ENCODE data around the gene AUNIP. TPM values are rescaled to one million over a fixed set of nuclear protein-coding genes. Genes with fewer than 3 reads are reported as not detected.

Gene AUNIP
- total and polyA plus RNA-seq, 2 of the 8 experiments (the other 6 are each of a cell fraction or from before 2014, with no cell fraction given): 18.6 to 23.2 TPM

- H4K91ac ChIP-seq (replicated peaks; ENCODE audit: insufficient read length, low read length): peak overlapping the region; percentile 15
- no peaks in the 10 kb centered on the region for H3K79me2 ChIP-seq (ENCODE audit: control insufficient read depth in 1 of 2, insufficient read depth in 2 of 2, low read length in 2 of 2)
- H3K4me1 ChIP-seq (replicated peaks in 1 of 4; ENCODE audit: control insufficient read depth in 3 of 4, insufficient read depth in 4 of 4, low read length in 3 of 4): peaks cover 4 to 18% (median 18%) of the 10 kb centered on the region in 4 experiments
- H4K5ac ChIP-seq (ENCODE audit: insufficient read length, low read depth, low read length): no peak overlapping the region
- H3K56ac ChIP-seq (replicated peaks; ENCODE audit: insufficient read length, low read depth, low read length): no peak overlapping the region
- ChIA-PET CTCF (ENCODE audit: partially characterized antibody) (interaction anchor here (1.2 to 4.2 kb wide), 3 partner anchors 14 to 282 kb away, joined by 3 to 28 read pairs (median 3); no protein-coding TSS in a partner anchor), POLR2A (ENCODE audit: partially characterized antibody) (no interaction called here)
- H2AFZ ChIP-seq (ENCODE audit: low read length): no peak overlapping the region
- H3K27me3 ChIP-seq (replicated peaks in 1 of 4; ENCODE audit: control insufficient read depth in 3 of 4, extremely low read depth in 1 of 4, insufficient read depth in 3 of 4, low read length in 3 of 4): no peaks in the 10 kb centered on the region; a peak in 1 of 7 replicates
- H4K8ac ChIP-seq (ENCODE audit: extremely low read depth, insufficient read depth, low read length): no peak overlapping the region
- H3K4me3 ChIP-seq (ENCODE audit: extremely low read depth in 1 of 4, insufficient read depth in 2 of 4, low read depth in 3 of 4, low read length in 4 of 4): no peak overlapping the region
- no peaks in the 10 kb centered on the region for H4K20me1 ChIP-seq (replicated peaks in 1 of 2; ENCODE audit: control insufficient read depth in 1 of 2, insufficient read depth in 2 of 2, low read length in 2 of 2)
- no peak overlapping the region for H2BK15ac ChIP-seq (ENCODE audit: low read length)
- no peak overlapping the region for H3K23ac ChIP-seq (ENCODE audit: insufficient read length)
- H3K18ac ChIP-seq (ENCODE audit: extremely low read depth, low read length): no peak overlapping the region
- H2BK12ac ChIP-seq (ENCODE audit: low read depth, low read length): no peak overlapping the region
- H2AK5ac ChIP-seq (ENCODE audit: low read depth, low read length): no peak overlapping the region
- DNase-seq (ENCODE audit: low read depth in 1 of 2, low spot score in 2 of 2): no peak
- H3K4ac ChIP-seq (replicated peaks; ENCODE audit: insufficient read length, low read depth, low read length): no peak overlapping the region
- no peak overlapping the region for H3K27ac ChIP-seq (ENCODE audit: low read depth, low read length)
- H3K9me3 ChIP-seq (ENCODE audit: insufficient read depth in 2 of 2, low read depth in 1 of 2, low read length in 1 of 2): no peaks in the 10 kb centered on the region
- FAIRE-seq: no peak
- H3K14ac ChIP-seq (ENCODE audit: insufficient read length): no peak overlapping the region
- no peak overlapping the region for H2BK5ac ChIP-seq (ENCODE audit: low read depth, low read length)
- H2BK120ac ChIP-seq (replicated peaks; ENCODE audit: low read depth, low read length): no peak overlapping the region
- 92% methylated on average over 9 of the region's 9 CpGs; no CpG with 5 or more reads in 1 of the 2 experiments for WGBS, 2 experiments (ENCODE audit: extremely low coverage in 1 of 2, insufficient coverage in 1 of 2, insufficient read length in 1 of 2, insufficient replicate concordance in 2 of 2, low coverage in 1 of 2, low lambda C conversion rate in 2 of 2, missing lambda C conversion rate in 1 of 2)
- H2BK20ac ChIP-seq (ENCODE audit: low read length): no peak overlapping the region
- H3K79me1 ChIP-seq (ENCODE audit: low read depth, low read length): no peaks in the 10 kb centered on the region
- H3K9ac ChIP-seq (replicated peaks in 1 of 4; ENCODE audit: extremely low read depth in 1 of 4, low read depth in 3 of 4, low read length in 3 of 4): no peak overlapping the region
- no peaks in the 10 kb centered on the region; a peak in 1 of 8 replicates for H3K36me3 ChIP-seq (ENCODE audit: control insufficient read depth in 2 of 4, insufficient read depth in 4 of 4, low read length in 3 of 4)
- H3K23me2 ChIP-seq (ENCODE audit: low read depth, low read length): no peaks in the 10 kb centered on the region
- no peak overlapping the region for H3K4me2 ChIP-seq (ENCODE audit: insufficient read depth in 1 of 2, low read depth in 2 of 2, low read length in 2 of 2)
- TF ChIP-seq SUZ12 (IDR thresholded peaks at IDR 0.05; ENCODE audit: low read length) (no peak), CHD2 (IDR thresholded peaks at IDR 0.05; ENCODE audit: low read length) (no peak), CTBP2 (IDR thresholded peaks at IDR 0.05; ENCODE audit: borderline replicate concordance, insufficient read depth, insufficient read length, low read length) (no peak), EZH2 (IDR thresholded peaks at IDR 0.05; ENCODE audit: low read depth, low read length, severe bottlenecking) (no peak), RBBP5 (IDR thresholded peaks at IDR 0.05; ENCODE audit: borderline replicate concordance, low read depth, low read length) (no peak), RAD21 (IDR thresholded peaks at IDR 0.05 in 1 of 2, conservative IDR thresholded peaks at IDR 0.05 in 1 of 2; ENCODE audit: low read depth in 2 of 2, low read length in 2 of 2) (no peak), MAFK (IDR thresholded peaks at IDR 0.05; ENCODE audit: low read depth, low read length) (no peak), POLR2A (IDR thresholded peaks at IDR 0.05; ENCODE audit: control extremely low read depth in 1 of 2, low read depth in 2 of 2, low read length in 2 of 2) (no peak), KDM1A (IDR thresholded peaks at IDR 0.05; ENCODE audit: borderline replicate concordance, low read length) (no peak), YY1 (IDR thresholded peaks at IDR 0.05; ENCODE audit: low read depth, low read length) (no peak), TBP (IDR thresholded peaks at IDR 0.05; ENCODE audit: low read depth, low read length) (no peak)
These were observed 74.6 kb downstream of the AUNIP start for GRCh38 chr1:25784575-25785051.

All from H1 (cell line).